Measurements from ENCODE around the gene LSM4. TPM values are rescaled to one million over a fixed set of nuclear protein-coding genes. Genes with fewer than 3 reads are reported as not detected.
A peak's percentile ranks its signal among the peaks of the same experiment; 100 is the strongest.

LSM4 gene
- total RNA-seq, 1 experiment from 2014 or later = 713 TPM

DNA sequence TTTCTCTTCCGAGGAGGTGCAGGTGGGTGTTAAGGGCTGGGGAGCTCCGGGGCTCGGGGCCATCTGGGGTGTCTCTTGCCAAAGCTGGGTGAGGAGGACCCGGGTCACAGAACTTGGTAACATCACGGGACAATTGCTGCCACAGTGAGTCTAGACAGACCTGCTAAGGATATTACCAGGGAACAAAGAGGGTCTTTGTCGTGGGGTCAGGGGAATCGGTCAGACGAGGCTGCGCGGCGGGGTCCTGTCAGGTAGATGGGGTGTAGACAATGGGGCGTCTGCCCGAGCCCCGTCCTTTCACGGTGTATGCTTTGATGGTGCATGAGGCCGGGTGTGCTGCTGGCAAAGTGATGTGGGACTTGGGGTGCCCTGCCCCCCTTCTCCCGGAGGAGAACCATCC lies 25.3 kb upstream of the LSM4 start:
- no peak overlapping the region for H3K27ac ChIP-seq (ENCODE audit: low read length)
- no peaks in the 10 kb centered on the region for H3K9me2 ChIP-seq (replicated peaks; ENCODE audit: low read length)

GRCh38 chr19:18346091-18346490 lies 23.2 kb upstream of the LSM4 start:
- Histone ChIP-seq H3K4me1 (ENCODE audit: insufficient read depth, low read length) (peaks cover 16% of the 10 kb centered on the region; the same call in 1 of the 2 replicates), H2AFZ (ENCODE audit: low read length) (no peak overlapping the region), H4K20me1 (ENCODE audit: low read length) (no peaks in the 10 kb centered on the region), H3K9me3 (ENCODE audit: low read length) (no peaks in the 10 kb centered on the region), H3K4me2 (ENCODE audit: low read length) (no peak overlapping the region), H3K27ac (ENCODE audit: low read length) (no peak overlapping the region), H3K36me3 (ENCODE audit: low read depth, low read length) (no peaks in the 10 kb centered on the region), H3K9me2 (replicated peaks; ENCODE audit: low read length) (no peaks in the 10 kb centered on the region), H3F3A (ENCODE audit: low read length, unreplicated experiment) (no peaks in the 10 kb centered on the region), H3K79me2 (ENCODE audit: low read length) (no peaks in the 10 kb centered on the region), H3K9ac (ENCODE audit: low read length) (no peak overlapping the region), H3K4me3 (ENCODE audit: low read length) (no peak overlapping the region), H3K27me3 (ENCODE audit: low read length) (no peaks in the 10 kb centered on the region)
- BruUV-seq (replicated peaks) = no TSS peak
- ATAC-seq (0 out of 2 replicates have a peak, but pooled peaks have one; percentile 19), DNase-seq (peak; percentile 17)
- POLR2A ChIA-PET (ENCODE audit: unreplicated experiment) = no interaction called here
- TF ChIP-seq EZH2phosphoT487 (IDR thresholded peaks at IDR 0.05; ENCODE audit: borderline replicate concordance, low read length) (no peak), EZH2 (IDR thresholded peaks at IDR 0.05; ENCODE audit: low read length, unreplicated experiment) (no peak)
- TF ChIP-seq, protein P1, sequence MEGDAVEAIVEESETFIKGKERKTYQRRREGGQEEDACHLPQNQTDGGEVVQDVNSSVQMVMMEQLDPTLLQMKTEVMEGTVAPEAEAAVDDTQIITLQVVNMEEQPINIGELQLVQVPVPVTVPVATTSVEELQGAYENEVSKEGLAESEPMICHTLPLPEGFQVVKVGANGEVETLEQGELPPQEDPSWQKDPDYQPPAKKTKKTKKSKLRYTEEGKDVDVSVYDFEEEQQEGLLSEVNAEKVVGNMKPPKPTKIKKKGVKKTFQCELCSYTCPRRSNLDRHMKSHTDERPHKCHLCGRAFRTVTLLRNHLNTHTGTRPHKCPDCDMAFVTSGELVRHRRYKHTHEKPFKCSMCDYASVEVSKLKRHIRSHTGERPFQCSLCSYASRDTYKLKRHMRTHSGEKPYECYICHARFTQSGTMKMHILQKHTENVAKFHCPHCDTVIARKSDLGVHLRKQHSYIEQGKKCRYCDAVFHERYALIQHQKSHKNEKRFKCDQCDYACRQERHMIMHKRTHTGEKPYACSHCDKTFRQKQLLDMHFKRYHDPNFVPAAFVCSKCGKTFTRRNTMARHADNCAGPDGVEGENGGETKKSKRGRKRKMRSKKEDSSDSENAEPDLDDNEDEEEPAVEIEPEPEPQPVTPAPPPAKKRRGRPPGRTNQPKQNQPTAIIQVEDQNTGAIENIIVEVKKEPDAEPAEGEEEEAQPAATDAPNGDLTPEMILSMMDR (conservative IDR thresholded peaks at IDR 0.05; ENCODE audit: low read depth, low read length) = no peak
- CTCF ChIA-PET = interaction anchor here (0.7 to 1.0 kb wide), 2 partner anchors 42 to 45 kb away, joined by 3 to 4 read pairs; no protein-coding TSS in a partner anchor
- intact Hi-C loops (cut with micrococcal nuclease) = no loop called here

More for the DNA sequence above, 25.3 kb upstream of the LSM4 start:
- Histone ChIP-seq H3K79me2 (ENCODE audit: low read length) (no peaks in the 10 kb centered on the region), H3K4me1 (ENCODE audit: insufficient read depth, low read length) (peaks cover 12% of the 10 kb centered on the region; the same call in 1 of the 2 replicates), H3K9me3 (ENCODE audit: low read length) (no peaks in the 10 kb centered on the region), H3K27me3 (ENCODE audit: low read length) (no peaks in the 10 kb centered on the region), H4K20me1 (ENCODE audit: low read length) (no peaks in the 10 kb centered on the region), H2AFZ (ENCODE audit: low read length) (no peak overlapping the region), H3K36me3 (ENCODE audit: low read depth, low read length) (no peaks in the 10 kb centered on the region), H3K4me2 (ENCODE audit: low read length) (no peak overlapping the region), H3F3A (ENCODE audit: low read length, unreplicated experiment) (no peaks in the 10 kb centered on the region), H3K4me3 (ENCODE audit: low read length) (no peak overlapping the region), H3K9ac (ENCODE audit: low read length) (no peak overlapping the region)
- intact Hi-C loops (cut with micrococcal nuclease) = no loop called here
- TF ChIP-seq EZH2phosphoT487 (IDR thresholded peaks at IDR 0.05; ENCODE audit: borderline replicate concordance, low read length) (no peak), EZH2 (IDR thresholded peaks at IDR 0.05; ENCODE audit: low read length, unreplicated experiment) (no peak)
- TF ChIP-seq, protein P1 (conservative IDR thresholded peaks at IDR 0.05; ENCODE audit: low read depth, low read length) = no peak
- CTCF ChIA-PET = no interaction called here
- no TSS peak for BruUV-seq (replicated peaks)
- no peak for DNase-seq
- POLR2A ChIA-PET (ENCODE audit: unreplicated experiment) = no interaction called here
- ATAC-seq = no peak

GRCh38 chr19:18345296-18345695 lies 22.4 kb upstream of the LSM4 start:
- ATAC-seq = no peak
- TF ChIP-seq EZH2phosphoT487 (IDR thresholded peaks at IDR 0.05; ENCODE audit: borderline replicate concordance, low read length) (no peak), EZH2 (IDR thresholded peaks at IDR 0.05; ENCODE audit: low read length, unreplicated experiment) (no peak)
- TF ChIP-seq, protein P1 (conservative IDR thresholded peaks at IDR 0.05; ENCODE audit: low read depth, low read length) = no peak
- no peaks in the 10 kb centered on the region for H3K9me3 ChIP-seq (ENCODE audit: low read length)
- H3K4me2 ChIP-seq (ENCODE audit: low read length) = no peak overlapping the region
- no peaks in the 10 kb centered on the region for H3K79me2 ChIP-seq (ENCODE audit: low read length)
- H3K4me3 ChIP-seq (ENCODE audit: low read length) = no peak overlapping the region
- DNase-seq = no peak
- no peaks in the 10 kb centered on the region for H3K36me3 ChIP-seq (ENCODE audit: low read depth, low read length)
- intact Hi-C loops (cut with micrococcal nuclease) = no loop called here
- no peak overlapping the region for H3K27ac ChIP-seq (ENCODE audit: low read length)
- no peak overlapping the region for H2AFZ ChIP-seq (ENCODE audit: low read length)
- no peaks in the 10 kb centered on the region for H3K9me2 ChIP-seq (replicated peaks; ENCODE audit: low read length)
- peaks cover 18% of the 10 kb centered on the region; the same call in 1 of the 2 replicates for H3K4me1 ChIP-seq (ENCODE audit: insufficient read depth, low read length)
- H3K9ac ChIP-seq (ENCODE audit: low read length) = no peak overlapping the region
- no TSS peak for BruUV-seq (replicated peaks)
- H3F3A ChIP-seq (ENCODE audit: low read length, unreplicated experiment) = no peaks in the 10 kb centered on the region
- ChIA-PET CTCF (no interaction called here), POLR2A (ENCODE audit: unreplicated experiment) (no interaction called here)
- H3K27me3 ChIP-seq (ENCODE audit: low read length) = no peaks in the 10 kb centered on the region
- no peaks in the 10 kb centered on the region for H4K20me1 ChIP-seq (ENCODE audit: low read length)

Data from PC-3 (cell line).